Measurements from ENCODE around the gene SCML1.

The SCML1 gene, protein sequence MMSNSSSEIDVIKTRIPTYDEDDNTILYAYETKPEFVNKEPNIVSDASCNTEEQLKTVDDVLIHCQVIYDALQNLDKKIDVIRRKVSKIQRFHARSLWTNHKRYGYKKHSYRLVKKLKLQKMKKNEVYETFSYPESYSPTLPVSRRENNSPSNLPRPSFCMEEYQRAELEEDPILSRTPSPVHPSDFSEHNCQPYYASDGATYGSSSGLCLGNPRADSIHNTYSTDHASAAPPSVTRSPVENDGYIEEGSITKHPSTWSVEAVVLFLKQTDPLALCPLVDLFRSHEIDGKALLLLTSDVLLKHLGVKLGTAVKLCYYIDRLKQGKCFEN

DNA sequence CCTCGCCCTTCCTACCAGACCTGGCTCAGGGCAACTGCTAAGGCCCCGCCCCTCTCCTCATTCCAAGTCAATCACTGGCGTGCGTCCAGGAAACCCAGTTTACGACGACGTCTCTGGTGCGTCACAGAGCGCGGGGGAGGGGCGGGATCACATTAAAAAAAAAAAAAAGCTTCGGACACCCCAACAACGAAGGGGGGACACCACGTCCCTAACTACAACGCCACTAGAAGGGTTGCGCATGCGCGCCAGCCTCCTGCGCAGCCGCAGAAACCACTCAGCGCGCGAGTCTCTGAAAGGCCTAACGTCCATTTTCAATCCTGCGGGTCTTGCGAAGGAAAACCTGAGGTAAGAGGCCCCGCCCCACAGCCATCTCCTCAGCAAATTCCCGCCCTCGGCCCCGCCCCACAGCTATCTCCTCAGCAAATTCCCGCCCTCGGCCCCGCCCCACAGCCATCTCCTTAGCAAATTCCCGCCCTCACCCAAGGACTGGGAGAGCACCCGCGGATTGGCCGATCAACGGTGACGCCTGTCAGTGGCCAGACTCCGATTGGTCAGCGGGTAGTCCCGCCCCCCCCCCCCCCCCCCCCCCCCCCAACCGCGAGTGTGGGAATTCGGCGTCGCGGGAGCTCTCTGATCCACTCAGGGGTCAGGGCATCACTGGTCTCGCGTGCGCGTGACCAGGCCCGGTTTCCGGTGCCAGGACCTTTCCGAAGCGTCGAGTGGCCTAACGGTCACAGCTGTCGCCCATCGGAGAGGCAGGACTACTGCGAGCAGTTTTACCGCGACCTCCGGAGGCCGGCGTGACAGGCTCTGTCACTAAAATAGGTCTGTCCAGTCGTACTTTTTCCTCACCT lies at the start of gene SCML1:
Gene SCML1 (plus strand): TSS at position 638 of the 854 bp plus-strand sequence. CDS start 6,694 bp downstream, outside the sequence.
- peak; percentile 74 for DNase-seq (ENCODE audit: low read depth)

DNA sequence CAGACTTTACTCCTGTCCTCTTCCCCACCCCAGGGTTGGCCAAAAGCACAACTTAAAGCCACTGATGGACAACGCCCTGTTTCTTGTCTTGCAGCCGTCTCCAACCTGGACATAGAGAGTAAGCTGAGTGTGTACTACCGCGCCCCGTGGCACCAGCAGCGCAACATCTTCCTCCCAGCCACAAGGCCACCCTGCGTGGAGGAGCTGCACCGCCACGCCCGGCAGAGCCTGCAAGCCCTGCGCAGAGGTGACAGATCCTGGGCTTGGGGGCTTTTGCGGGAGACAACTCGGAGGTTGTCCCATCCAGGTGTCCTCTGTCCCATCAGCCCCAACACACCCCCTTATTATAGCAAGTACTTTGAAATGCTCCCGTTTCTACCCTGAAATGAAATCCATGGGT lies 49.6 kb upstream of the SCML1 start:
- DNase-seq (ENCODE audit: low read depth): no peak

DNA sequence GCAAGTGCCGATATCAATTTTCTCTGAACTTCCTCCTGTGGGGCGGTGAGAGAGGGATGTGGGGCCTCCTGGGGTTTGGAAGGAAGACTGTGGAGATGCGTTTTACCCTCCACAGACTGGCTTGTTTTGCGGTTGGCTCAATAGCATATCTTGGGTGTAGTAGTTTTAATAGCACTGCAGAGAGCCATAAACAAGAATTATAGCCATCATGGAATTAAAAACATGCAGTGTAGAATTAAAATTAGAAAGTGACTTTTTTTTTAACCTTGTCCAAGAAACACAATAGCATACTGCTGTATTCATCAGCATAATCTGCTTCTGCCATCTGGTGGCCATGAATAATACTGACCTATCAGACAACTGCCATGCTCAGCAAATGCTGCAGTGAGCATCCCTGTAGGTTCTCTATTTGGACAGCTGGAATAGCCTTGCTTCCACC lies 47.3 kb upstream of the SCML1 start:
- DNase-seq (ENCODE audit: low read depth): no peak

DNA sequence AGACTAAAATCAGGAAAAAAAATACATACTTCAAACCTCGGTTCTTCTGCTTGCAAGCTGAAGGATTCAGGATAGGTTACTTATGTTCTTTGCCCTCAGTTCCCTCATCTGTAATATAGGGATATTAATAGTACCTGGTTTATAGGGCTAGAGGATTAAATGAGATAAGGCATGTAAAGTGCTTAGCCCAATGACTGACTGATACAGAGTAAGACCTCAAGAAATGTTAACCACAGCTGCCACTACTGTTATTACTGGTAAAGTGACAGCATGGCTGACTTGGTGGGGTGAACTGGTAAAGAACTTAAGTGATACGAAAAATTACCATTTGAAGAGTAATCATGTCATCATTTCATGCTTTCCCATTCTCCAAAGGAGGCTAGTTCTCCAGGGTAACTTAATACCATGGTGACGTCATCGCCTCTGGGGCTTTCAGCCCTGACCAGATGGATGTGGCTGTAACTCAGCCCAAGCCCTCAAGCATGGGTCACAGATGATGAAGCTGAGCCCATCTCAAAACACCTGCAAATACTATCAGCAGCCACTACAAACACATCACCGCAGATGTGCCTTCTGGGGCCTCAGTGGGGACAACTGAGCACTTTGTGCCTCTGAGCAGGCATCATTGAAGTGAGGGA lies 44.5 kb upstream of the SCML1 start:
- DNase-seq (ENCODE audit: low read depth): no peak

DNA sequence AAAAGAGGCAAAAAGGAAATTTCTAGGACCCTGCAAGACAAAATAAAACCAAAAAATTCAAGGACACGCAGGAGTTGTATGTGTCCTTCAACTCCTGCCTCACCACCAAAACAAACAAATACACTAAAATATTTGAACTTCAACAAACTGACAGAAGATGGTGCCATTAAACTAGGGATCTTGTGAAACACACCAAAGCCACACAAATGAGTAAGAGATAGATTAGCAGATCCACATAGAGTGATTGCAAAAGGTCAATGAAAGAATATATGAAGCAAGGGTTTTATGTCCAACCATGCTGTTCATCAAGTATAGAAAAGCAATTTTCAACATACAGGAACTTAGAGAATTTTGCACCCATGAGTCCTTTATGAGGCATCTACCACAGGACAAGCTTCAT lies 40.1 kb upstream of the SCML1 start:
- no peak for DNase-seq (ENCODE audit: low read depth)

DNA sequence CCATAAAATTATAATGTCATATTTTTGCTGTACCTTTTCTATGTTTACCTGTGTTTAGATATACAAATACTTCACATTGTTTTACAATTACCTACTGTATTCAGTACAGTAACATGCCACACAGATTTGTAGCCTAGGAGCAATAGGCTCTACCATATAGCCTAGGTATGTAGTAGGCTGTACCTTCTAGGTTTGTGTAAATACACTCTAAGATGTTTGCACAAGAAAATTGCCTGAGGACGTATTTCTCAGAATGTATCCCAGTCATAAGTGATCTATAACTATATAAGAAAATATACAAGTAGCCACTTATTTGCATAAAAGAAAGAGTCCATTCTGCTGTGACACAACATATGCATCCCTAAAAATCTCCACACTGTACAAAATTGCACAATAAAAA lies 36.3 kb upstream of the SCML1 start:
- no peak for DNase-seq (ENCODE audit: low read depth)

DNA sequence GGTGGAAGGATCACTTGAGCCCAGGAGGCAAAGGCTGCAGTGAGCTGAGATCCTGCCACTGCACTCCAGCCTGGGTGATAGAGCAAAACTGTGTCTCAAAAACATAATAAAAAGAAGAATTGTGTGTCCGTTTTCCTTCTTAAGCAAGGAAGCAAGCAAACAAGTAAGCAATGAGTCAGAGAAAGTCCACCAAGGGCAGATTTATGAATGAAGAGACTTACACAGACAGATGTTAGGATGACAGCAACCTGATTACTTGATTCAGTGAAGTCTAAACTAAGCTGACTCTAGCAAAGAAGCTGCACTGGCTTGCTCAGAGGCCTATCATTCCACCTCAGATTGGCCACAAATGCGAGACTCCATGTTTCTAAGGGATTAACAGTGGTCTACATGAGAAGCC lies 34.1 kb upstream of the SCML1 start:
- DNase-seq (ENCODE audit: low read depth): no peak

DNA sequence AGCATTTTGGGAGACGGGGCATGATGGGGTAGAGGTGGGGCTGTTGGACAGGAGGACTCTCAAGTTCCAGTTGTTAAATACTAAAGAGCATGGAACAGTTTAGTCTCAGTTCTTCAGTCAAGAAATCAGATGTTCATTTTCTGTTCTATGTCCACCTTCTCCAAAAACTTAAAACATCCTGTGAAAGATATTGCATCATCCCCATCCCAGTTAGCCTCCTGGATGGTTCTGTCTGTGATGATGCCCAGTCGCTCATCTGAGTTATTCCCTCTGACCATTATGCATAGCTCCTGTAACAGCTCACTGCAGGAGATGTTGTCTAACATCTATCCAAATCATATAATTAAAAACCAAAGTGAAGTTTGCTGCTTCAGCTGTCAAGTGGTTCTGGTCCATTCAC lies 32.1 kb upstream of the SCML1 start:
- no peak for DNase-seq (ENCODE audit: low read depth)

DNA sequence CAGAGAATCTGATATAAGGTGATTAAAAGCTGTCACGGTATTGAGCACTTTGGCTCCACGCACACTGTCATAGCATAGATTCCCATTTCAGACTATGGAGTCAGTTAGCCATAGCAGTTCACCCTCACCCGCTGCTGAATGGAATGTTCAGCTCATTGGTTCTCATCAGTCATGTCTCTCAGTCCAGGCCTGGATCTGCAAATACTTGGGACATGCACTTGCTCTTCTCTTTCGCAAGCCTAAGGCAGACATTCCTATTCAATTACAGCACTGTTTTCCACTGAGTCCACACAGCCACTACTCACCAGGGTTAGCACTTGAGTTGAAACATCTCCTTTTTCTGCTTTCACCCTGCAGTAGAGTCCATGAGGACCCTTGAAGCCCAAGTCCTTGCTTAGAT lies 30.6 kb upstream of the SCML1 start:
- DNase-seq (ENCODE audit: low read depth): no peak

DNA sequence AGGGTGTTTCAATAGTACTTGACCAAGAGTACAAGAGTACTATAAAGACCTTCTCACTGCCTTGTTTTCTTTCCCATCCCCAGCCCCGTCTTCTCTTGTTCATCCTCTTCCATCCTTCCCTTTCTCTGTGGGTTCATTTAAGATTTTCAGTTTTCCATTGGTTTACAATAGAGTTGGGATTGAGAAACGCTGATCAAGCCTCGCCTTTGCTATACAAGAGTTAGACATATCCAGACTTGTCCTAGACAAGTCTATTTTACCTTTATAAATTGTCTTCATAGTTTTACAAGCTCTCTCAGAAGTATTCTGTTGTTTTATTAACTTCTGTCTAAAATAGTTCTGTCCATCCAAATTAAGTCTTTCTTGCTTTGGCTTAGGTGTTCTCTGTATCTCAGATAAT lies 29.6 kb upstream of the SCML1 start:
- DNase-seq (ENCODE audit: low read depth): no peak

DNA sequence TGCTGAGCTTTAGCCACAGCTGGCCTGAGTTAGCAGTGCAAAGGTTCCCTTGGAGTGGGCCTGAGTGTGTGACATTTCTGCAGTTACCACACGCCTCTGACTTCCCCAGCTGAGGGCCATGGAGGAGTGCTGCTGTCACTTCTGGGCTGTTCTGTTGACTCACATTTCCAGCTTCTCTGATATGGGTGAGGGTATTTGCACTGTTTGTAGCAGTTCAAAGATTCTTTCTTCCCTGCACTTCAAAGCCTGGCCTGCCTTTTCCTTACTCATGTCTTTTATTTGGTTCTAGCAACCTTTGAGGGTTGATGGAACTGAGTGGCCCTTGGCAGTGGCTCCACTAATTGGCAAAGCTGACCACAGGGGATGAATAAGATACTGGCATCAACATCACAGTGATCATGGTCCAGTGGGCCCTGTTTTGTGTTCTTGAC lies 26.4 kb upstream of the SCML1 start:
- DNase-seq (ENCODE audit: low read depth): no peak

DNA sequence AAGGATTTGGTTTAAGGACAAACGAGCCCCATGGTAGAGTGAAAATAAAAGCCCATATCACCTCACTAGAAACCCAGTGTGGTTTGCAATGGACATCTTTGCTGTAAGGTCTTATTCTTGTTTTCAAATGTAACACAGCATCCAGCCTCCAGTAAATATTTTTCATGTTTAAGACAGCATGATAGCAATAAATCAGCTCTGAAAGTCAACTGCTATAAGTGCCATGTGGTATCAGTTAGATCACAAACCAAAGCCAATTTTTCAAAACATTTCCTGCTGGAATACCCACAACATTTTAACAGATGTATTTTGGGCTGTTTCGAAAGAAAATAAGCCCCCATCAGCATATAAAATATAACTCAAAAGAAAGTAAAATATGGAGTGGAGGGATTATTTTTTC lies 24.0 kb upstream of the SCML1 start:
- DNase-seq (ENCODE audit: low read depth): no peak

DNA sequence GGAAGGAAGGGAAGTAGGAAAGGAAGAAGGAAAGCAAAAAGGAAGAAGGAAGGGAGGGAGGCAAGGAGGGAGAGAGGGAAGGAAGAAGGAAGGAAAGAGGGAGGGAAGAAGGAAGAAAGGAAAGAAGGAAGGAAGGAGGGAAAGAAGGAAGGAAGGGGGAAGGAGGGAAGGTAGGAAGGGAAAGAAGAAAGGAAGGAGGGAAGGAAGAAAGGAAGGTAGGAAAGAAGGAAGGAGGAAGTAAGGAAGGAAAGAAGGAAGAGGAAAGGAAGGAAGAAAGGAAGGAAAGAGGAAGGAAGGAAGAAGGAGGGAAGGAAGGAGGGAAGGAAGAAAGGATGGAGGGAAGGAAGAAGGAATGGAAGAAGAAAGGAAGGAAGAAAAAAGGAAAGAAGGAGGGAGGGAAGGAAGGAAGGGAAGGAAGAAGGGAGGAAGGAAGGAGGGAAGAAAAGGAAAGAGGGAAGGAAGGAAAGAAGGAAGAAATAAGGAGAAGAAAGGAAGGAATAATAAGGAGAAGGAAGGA lies 18.6 kb upstream of the SCML1 start:
- no peak for DNase-seq (ENCODE audit: low read depth)

DNA sequence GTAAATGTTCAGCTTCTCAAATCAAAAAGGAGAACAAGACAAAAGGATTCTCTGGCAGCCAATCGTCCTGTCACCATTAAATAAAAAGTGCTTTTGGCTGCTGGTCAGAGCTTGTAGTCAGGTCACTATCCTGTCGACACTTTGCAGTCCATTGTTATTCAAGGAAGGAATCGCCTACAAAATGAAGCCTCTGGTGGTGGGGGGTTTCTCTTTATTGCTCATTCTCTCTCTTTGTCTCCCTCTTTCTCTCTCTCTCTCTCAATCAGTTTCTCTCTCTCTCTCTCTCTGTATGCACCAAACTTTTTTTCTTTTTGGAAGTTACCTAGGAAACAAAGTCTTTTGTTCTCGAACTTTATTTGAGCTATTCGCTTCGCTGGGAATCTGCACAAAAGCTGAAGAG lies 17.6 kb upstream of the SCML1 start:
- no peak for DNase-seq (ENCODE audit: low read depth)

DNA sequence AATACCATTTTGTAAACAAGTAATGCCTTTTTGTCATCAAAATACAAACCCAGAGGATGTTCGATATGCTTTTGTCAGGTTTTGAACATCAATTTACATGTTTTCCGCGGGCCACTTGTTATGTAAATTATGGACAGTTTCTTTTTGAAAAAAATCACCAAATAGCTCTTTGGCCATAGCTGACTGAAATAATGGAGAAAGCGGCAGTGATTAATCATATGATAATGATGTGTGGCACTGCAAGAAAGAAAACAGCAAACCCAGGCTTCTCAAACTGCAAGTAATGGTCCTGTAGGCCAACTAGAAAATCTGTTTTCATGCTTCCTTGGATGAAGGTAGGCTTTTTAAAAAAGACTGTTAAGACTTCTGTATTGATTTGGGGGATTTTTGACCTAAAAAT lies 15.6 kb upstream of the SCML1 start:
- no peak for DNase-seq (ENCODE audit: low read depth)

DNA sequence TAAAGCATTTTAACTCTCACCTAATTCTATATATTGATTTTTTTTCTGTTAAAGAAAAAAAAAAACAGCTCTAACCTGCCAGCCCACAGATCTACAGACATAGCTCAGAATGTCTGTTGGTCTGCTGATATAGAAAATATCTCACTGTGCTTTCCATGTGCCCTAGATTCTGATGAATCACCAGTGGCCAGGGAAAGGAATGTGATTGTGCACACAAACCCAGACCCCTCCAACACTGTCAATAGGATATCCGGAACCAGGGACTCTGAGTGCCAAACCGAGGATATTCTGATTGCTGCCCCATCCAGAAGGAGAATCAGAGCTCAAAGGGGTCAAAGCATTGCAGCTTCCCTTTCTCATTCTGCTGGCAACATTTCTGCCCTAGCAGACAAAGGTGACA lies 12.1 kb upstream of the SCML1 start:
- no peak for DNase-seq (ENCODE audit: low read depth)

DNA sequence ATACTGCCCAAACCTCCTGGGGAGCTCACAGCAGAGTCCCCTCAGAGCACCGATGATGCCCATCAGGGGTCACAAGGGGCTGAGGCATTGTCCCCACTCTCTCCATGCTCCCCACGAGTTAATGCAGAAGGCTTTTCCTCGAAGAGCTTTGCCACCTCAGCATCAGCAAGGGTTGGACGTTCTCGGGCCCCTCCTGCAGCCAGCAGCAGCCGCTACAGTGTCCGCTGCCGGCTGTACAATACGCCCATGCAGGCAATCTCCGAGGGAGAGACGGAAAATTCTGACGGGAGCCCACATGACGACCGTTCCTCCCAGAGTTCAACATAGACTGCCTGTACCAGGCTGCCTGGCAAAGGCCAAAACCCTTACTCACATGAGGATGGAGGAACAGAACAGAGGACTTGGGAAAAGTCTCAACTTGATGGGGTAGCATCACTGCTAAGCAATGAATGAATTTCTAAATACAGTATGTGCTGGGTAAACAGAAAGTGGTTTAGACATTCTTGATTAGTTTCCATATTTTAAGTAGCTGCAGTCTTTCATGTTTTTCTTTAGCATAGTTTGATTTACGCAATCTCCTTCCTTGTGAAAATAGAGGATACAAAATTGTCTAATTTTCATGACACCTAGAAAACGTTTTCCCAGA lies 5.0 kb upstream of the SCML1 start:
- no peak for DNase-seq (ENCODE audit: low read depth)

DNA sequence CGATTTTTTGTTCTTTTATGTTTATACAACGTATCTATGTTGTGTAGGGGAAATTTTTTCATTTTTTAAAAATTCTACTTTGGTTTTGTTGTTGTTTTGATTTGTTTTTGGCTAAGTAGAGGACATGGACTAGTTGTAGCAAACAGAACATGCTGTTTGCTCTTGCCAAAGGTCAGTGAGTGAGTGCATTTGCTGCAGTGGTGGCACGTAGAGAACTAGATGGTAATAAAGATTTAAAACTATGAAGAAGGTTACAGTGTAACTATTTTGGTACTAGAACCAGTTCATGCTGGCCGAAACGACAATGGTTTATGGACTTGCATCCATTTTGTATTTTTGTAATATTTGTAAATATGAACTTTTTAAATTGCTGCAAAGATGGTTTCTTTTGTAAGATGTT lies 1.9 kb upstream of the SCML1 start:
- no peak for DNase-seq (ENCODE audit: low read depth)

DNA sequence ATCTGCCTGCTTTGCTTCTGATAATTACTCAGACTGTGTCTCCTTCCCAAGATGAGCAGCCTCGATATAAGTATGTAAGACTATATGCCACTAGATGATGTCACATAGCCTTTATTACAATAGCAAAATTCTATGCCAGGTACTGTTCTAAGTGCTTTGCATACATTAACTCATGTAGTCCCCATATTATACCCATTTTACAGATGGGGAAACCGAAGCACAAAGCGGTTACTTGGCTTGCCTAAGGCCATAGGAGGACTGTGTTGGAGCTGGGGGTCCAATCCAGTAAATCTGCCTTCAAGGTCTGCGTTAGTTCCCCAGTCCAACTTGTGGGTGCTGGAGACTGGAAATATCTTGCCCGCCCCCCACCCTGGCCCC lies 826 bp upstream of the SCML1 start:
- no peak for DNase-seq (ENCODE audit: low read depth)

DNA sequence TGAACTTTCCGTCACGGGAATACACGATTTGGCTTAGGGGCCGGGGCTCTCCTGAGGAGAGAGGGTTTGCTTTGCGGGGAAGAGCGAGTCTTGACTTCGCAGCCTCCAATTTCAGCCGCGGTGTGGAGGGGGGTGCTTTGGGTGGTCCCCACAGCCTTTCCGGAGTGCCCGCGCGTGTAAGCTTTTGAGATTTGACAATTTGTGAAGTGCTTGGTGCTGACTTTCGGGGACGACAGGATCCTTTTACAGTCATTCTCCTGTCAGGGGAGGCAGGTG lies 355 bp downstream of the SCML1 start:
- no peak for DNase-seq (ENCODE audit: low read depth)

DNA sequence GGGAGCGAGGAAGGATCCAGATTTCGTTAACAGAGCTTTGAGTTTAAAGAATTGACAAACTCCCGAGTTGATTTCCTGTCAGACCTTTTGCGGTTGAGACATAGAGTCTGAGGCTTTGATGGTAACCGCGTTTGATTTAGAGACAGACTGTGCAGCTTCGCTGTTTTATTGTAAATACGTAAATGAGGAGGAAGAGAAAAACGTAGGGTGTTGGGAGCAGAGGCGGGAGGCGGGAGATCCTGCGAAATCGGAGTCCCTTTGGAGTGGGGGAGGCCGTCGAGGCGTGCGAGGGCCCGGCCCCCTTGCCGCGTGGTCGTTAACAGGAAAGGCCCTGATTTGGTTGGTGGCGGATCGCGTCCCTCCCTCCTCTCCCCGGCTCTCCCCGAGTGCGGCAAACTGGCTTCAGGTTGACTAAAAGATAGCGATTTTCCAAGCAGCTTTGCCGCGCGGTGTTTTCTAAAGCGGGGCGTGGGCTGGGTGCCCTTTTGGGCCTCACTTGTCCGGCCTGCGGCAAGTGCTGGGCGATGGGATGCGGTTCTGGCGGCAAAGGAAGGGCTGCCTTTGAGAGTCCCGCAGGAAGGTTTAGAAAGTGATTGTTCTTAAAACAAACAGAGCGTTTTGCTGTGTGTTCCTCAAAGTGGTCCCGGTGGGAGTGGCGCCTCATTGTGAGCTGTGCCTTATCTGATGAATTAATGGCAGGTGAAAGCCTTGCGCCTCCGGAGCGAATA lies 857 bp downstream of the SCML1 start:
- DNase-seq (ENCODE audit: low read depth): peak; percentile 39

Data from T-helper 22 cell (primary cell).